Glomerular visceral epithelial cell (primary cell): ENCODE measurements around the gene DNMT3B.
A peak's percentile ranks its signal among the peaks of the same experiment; 100 is the strongest.

Experiments used
- DNase-seq: peaks from one replicate; pipeline ENCODE4 v3.0.0-alpha.2; 2016; ENCODE audit errors: extremely low spot score

DNMT3B gene

GRCh38 chr20:32763202-32764004 lies 1.2 kb downstream of the DNMT3B start:
- no peak for DNase-seq

- DNase-seq: no peak
These were observed 2.1 kb downstream of the DNMT3B start for GRCh38 chr20:32764005-32764960.

- peak; percentile 86 for DNase-seq
These were observed 3.2 kb downstream of the DNMT3B start for GRCh38 chr20:32765230-32765875.

GRCh38 chr20:32767418-32768198 lies 5.4 kb downstream of the DNMT3B start:
- no peak for DNase-seq

GRCh38 chr20:32772046-32772445 lies 9.9 kb downstream of the DNMT3B start:
- DNase-seq: no peak

GRCh38 chr20:32773223-32773622 lies 11.0 kb downstream of the DNMT3B start:
- DNase-seq: no peak

- no peak for DNase-seq
These were observed 11.7 kb downstream of the DNMT3B start for GRCh38 chr20:32773855-32774254.

GRCh38 chr20:32775336-32775991 lies 13.3 kb downstream of the DNMT3B start:
- DNase-seq: no peak

- peak; percentile 90 for DNase-seq
These were observed 15.2 kb downstream of the DNMT3B start for GRCh38 chr20:32777177-32777956.

DNA sequence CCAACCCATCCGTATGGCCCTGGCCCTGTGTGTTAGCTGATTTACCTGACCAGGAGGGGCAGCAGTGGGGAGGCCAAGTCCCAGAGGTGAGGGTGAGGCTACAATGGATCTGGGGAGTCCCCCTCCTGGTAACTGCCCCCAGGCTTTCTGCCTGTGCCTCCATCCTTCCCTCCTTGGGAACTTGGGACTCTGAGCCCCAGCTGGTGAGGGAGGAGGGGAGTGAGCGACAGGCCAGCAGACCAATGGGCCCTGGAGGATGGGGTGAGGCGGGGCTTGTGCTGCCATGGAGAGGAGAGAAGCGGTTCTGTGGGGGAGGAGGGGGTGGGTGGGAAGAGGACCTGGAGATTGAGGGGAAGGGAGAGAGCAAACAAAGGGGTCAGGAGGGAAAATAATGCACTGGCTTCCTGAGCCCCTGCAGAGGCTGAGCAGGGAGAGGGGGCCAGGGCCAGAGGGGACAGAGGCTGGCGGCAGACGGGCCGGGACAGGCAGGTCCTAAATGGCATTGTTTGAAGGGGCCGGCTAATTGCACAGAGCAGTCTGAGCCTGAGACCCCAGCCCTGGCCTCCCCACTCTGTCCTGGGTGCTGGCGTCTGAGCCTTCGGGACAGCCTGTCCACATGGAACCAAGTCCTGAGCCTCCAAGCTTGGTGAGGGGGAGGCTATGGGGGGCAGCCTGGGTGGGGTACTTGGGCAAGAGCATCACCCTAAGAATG lies 17.5 kb downstream of the DNMT3B start:
- no peak for DNase-seq

- DNase-seq: no peak
These were observed 18.1 kb downstream of the DNMT3B start for GRCh38 chr20:32780278-32780677.

DNA sequence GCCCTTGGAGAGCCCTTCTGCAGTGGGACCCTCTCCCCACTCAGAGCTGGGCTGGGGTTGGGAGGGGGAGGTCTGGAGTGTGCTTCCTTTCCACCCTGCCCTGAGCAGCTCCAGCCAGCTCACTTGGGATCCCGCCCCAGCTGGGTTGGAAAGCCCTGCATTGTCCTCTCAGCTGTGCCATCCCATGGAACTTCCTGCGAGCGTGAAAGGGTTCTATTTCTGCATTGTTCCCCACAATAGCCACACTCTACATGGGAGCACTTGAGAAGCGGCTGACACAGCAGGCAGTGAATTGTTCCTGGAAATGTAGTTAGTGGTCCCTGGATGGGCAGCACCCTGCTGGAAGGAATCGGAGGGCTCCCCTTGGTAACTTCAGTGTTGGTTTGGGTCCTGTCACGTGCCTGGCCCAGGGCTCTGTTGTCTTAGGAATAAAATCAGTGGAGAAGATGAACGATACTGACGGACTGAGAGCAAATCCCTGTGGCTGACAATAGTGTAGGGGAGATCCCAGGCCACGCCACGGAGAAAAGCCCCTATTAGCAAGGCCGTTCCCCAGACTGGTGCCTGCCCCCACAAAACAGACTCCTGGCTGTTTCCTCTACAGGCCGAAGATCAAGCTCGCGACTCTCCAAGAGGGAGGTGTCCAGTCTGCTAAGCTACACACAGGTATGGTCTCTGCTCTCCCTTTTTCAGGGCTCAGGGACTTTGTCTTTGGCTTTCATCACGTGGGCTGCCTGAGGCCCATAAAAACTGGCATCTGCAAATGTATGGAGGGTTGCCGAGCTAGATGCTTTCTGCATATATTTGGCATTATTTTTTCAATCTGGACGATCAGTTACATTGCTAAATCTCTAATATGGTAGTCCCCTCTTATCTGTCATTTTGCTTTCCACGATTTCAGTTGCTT lies 18.8 kb downstream of the DNMT3B start:
- DNase-seq: no peak

GRCh38 chr20:32784369-32785080 lies 22.3 kb downstream of the DNMT3B start:
- no peak for DNase-seq

GRCh38 chr20:32786059-32786760 lies 24.0 kb downstream of the DNMT3B start:
- DNase-seq: no peak

- no peak for DNase-seq
These were observed 25.0 kb downstream of the DNMT3B start for GRCh38 chr20:32787168-32787567.

- peak; percentile 76 for DNase-seq
These were observed 27.9 kb downstream of the DNMT3B start for GRCh38 chr20:32789896-32790750.
